Glomerular visceral epithelial cell (primary cell): ENCODE data around the gene TMEM132A.
A peak's percentile ranks its signal among the peaks of the same experiment; 100 is the strongest.

ENCODE experiments used
- DNase-seq: peaks from one replicate; pipeline ENCODE4 v3.0.0-alpha.2; 2016; ENCODE audit errors: extremely low spot score

Gene TMEM132A, protein sequence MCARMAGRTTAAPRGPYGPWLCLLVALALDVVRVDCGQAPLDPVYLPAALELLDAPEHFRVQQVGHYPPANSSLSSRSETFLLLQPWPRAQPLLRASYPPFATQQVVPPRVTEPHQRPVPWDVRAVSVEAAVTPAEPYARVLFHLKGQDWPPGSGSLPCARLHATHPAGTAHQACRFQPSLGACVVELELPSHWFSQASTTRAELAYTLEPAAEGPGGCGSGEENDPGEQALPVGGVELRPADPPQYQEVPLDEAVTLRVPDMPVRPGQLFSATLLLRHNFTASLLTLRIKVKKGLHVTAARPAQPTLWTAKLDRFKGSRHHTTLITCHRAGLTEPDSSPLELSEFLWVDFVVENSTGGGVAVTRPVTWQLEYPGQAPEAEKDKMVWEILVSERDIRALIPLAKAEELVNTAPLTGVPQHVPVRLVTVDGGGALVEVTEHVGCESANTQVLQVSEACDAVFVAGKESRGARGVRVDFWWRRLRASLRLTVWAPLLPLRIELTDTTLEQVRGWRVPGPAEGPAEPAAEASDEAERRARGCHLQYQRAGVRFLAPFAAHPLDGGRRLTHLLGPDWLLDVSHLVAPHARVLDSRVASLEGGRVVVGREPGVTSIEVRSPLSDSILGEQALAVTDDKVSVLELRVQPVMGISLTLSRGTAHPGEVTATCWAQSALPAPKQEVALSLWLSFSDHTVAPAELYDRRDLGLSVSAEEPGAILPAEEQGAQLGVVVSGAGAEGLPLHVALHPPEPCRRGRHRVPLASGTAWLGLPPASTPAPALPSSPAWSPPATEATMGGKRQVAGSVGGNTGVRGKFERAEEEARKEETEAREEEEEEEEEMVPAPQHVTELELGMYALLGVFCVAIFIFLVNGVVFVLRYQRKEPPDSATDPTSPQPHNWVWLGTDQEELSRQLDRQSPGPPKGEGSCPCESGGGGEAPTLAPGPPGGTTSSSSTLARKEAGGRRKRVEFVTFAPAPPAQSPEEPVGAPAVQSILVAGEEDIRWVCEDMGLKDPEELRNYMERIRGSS

DNA sequence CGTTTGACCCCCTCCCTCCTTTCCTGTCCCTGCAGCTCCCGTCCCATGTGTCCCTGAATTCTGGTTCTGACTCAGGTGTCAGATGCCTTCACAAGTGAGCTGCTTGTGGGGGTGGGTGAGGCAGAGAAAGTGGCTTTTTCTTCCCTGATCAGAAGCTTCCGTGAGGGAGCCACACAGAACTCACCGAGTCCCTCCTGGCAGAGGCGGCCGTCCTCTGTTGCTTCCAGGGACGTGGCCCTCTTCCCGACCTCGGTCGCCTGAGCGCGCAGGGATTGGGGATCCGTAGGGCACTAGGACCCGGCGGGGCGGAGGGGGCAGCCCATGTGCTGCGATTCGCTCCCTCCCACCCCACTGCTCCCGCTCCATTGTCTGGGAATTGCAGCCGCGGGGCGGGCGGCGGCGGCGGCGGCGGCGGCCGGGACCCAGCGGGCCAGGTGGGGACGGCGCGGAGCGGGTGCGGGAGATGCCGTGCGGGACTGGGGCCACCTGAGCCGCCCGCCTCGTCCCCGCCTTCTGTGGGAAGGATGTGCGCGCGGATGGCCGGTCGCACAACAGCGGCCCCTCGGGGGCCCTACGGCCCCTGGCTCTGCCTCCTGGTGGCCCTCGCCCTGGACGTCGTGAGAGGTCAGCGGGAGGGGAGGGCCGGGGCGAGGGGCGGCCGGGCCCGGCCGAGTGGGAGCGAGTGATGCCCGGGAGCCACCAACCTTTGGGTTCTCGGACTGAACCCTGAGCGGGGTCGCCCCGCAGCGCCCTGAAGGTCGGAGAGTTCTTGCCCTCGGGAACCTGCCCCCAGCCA, at the start of gene TMEM132A:
Gene TMEM132A, plus strand, starts transcription at position 351 of the 796 bp plus-strand sequence. Its CDS starts 174 bp downstream, at position 525.
- peak; percentile 67 for DNase-seq

DNA sequence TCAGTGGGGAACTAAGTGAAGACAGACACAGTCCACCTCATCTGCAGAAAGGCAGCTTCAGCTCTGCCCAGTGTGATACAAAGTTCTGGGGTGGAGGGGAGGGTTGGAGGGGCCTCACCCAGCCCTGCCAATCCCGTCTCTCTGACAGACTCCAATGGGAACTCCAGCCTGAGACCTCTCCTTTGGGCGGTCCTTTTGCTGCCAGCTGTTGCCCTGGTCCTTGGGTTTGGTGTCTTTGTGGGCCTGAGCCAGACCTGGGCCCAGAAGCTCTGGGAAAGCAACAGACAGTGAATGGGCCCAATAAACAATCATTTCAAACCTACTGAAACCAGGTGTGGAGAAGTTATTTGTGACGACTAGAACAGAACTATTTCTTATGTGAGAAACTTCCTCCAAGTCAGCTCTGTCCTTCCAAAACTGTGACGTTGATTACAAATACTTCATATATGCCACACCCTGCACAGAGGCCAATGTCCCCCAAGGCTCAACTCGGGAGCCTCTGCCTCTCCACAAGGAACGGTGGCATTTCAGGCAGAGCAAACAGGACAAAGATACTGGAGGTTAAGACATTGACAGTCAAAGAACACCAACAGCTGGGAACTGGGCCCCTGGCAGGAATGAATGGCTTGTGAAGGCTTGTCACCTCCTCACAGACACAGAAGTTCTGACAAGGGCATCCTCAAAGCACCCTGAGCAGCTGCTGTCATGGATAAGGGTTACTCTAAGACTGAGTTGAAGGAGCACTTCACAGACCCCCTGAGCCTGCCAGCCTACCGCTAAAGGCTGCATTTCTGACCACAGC, 48.7 kb upstream of the TMEM132A start:
- no peak for DNase-seq

GRCh38 chr11:60876168-60876485, 48.1 kb upstream of the TMEM132A start:
- no peak for DNase-seq

DNA sequence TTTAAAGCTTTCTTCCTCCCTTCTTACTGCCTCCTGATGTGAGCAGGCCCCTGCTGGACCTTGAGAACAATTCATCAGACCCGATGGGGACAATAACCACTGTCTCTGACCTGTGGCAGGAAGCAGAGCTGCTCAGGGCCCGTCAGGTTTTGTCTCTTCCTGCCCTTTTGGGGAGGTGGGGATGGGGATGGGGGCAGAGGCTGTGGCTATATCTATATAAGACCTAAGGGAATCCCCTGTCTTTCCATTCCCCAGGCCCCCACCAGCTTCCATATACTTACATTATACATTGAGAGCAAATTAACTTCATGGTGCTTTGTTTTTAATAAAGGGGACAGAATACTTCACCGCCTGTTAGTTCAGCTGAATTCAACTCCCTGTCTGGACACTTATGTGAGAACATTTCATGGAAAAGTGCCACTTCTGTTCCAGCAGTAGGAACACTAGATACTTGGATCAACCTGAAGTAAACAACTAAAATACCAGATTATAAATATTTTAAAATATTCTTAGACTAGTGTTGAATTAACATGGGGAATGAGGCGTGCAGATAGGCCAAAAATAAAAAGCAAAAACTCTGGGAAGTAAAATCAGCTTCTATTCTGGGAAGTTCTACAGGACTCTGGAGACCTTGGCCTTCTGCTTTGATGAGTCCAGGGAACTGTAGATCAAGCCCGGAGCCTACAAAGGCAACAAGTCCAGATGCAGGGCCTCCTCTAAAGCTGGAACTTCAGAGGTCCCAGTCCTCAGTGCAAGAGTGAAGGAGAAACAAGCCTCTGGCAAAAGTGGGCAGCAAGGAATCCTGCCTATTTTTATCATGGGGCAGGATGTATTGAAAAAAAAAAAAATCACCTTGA, 45.8 kb upstream of the TMEM132A start:
- DNase-seq = no peak

DNA sequence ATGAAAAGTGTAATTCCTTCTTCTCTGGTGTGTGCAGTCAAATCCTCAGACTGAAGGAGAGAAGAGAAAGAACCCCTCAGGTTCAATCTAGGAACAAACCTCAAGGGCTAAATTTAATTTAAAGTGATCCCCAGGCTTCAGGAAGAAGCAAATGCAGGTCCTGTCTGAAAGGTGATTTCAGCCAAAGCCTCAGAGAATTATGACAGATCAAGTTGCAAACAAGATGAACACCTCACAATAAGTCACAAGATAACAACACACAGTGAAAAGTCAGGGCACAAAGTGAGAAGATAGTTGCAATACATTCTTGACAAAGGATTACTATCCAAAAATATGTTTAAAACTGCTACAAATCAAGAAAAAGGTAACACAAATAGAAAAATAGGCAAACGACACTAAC, 45.2 kb upstream of the TMEM132A start:
- no peak for DNase-seq

GRCh38 chr11:60879971-60880588, 44.2 kb upstream of the TMEM132A start:
- no peak for DNase-seq

- DNase-seq = no peak
Observed at GRCh38 chr11:60880643-60881282, 43.5 kb upstream of the TMEM132A start.

- peak; percentile 67 for DNase-seq
Observed at GRCh38 chr11:60887556-60887955, 36.7 kb upstream of the TMEM132A start.

GRCh38 chr11:60889869-60890311, 34.4 kb upstream of the TMEM132A start:
- DNase-seq = no peak

GRCh38 chr11:60890696-60891095, 33.6 kb upstream of the TMEM132A start:
- DNase-seq = no peak

DNA sequence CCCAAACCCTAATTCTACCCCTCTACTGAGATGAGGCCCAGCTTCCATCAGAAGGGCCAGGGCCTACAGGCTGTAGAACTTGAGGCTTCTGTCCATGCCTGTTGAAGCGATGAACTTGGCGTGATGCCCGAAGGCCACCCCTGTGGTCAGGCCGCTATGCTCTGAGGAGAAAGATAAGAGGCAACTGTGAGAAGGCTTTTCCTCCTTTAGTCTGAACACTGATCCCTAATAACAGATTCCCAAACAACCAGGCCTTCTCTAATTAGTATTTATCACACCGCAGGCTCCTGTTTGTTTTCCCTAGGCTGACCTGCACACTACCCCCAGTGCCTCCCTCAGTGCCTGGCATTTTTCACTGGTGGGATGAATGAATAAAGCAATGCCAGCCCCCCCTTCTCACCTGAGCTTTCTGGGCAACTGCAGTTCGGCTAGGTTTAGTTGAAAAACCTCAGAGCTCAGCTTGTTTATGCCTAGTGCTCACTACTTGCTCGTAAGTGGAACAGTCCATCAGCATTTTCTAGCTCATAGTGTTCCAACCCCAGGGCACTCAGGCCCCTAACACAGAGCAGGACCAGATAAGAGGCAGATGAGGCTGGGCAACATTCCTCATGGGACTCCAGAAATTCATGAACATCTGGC, 33.0 kb upstream of the TMEM132A start:
- peak; percentile 46 for DNase-seq

- DNase-seq = no peak
Observed at GRCh38 chr11:60895687-60896086, 28.6 kb upstream of the TMEM132A start.

- DNase-seq = no peak
Observed at GRCh38 chr11:60897496-60897895, 26.8 kb upstream of the TMEM132A start.

GRCh38 chr11:60899046-60899936, 25.0 kb upstream of the TMEM132A start:
- DNase-seq = peak; percentile 68

DNA sequence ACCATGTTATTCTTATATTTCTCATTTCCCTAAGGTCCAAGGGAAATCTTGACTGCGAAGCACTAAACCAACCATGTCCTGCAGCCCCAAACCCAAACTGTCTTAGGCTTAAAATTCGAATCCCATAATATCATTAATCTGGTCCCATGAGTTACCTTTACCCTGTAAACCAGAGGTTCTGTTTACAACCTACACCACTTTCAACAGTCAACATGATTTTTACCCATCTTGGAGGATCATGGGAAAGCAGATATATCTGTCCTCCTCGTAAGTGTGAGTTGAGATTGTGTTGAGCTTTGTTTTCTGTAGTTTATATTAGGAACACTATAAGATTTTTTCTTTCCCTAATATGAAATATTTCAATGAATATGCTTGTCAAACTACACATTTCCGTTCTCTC, 24.3 kb upstream of the TMEM132A start:
- no peak for DNase-seq

GRCh38 chr11:60900673-60901404, 23.4 kb upstream of the TMEM132A start:
- DNase-seq = no peak

- no peak for DNase-seq
Observed at GRCh38 chr11:60902625-60903024, 21.6 kb upstream of the TMEM132A start.
